Measurements from ENCODE around the gene DCAF8. TPM values are rescaled to one million over a fixed set of nuclear protein-coding genes. Genes with fewer than 3 reads are reported as not detected.

Gene DCAF8
- total RNA-seq, 4 donors from 2014 or later: 126 to 186 (median 172) TPM

GRCh38 chr1:160217481-160218051 is 44.8 kb downstream of the DCAF8 start:
- no peak for TF ChIP-seq CTCF (IDR thresholded peaks at IDR 0.05)
- peak in 1 of 2 donors; percentile 46 for TF ChIP-seq EP300 (IDR thresholded peaks at IDR 0.05)
- no peak for TF ChIP-seq POLR2A (IDR thresholded peaks at IDR 0.05)
- H3K36me3 ChIP-seq: peaks cover 2 to 87% (median 23%) of the 10 kb centered on the region in 3 donors
- no peak for DNase-seq (ENCODE audit: low spot score in 2 of 2)
- H3K27ac ChIP-seq: peak overlapping the region in 3 of 4 donors; percentile 31 to 80 (median 74)
- H3K27me3 ChIP-seq: no peaks in the 10 kb centered on the region
- no peaks in the 10 kb centered on the region for H3K9me3 ChIP-seq
- 21 to 23% methylated on average over 10 of the region's 10 CpGs for WGBS, 2 donors
- peaks cover 3 to 64% (median 29%) of the 10 kb centered on the region in 4 donors for H3K4me1 ChIP-seq
- no peak overlapping the region for H3K4me3 ChIP-seq

GRCh38 chr1:160216301-160216700 is 46.0 kb downstream of the DCAF8 start:
- Histone ChIP-seq H3K36me3 (peaks cover 0 to 89% (median 18%) of the 10 kb centered on the region in 3 donors), H3K4me1 (peaks cover 3 to 64% (median 29%) of the 10 kb centered on the region in 4 donors), H3K27ac (no peak overlapping the region)

GRCh38 chr1:160214481-160215140 is 47.7 kb downstream of the DCAF8 start:
- TF ChIP-seq EP300 (IDR thresholded peaks at IDR 0.05) (no peak), CTCF (IDR thresholded peaks at IDR 0.05) (no peak), POLR2A (IDR thresholded peaks at IDR 0.05) (no peak)
- H3K4me3 ChIP-seq: no peak overlapping the region
- peaks cover 0 to 94% (median 18%) of the 10 kb centered on the region in 3 donors for H3K36me3 ChIP-seq
- no peaks in the 10 kb centered on the region for H3K27me3 ChIP-seq
- peaks cover 3 to 73% (median 25%) of the 10 kb centered on the region in 4 donors for H3K4me1 ChIP-seq
- WGBS, 2 donors: 67 to 73% methylated on average over 3 of the region's 3 CpGs
- H3K9me3 ChIP-seq: no peaks in the 10 kb centered on the region
- no peak for DNase-seq (ENCODE audit: low spot score in 2 of 2)
- H3K27ac ChIP-seq: peak overlapping the region in 2 of 4 donors; percentile 16 to 56

More at GRCh38 chr1:160216301-160216700, 46.0 kb downstream of the DCAF8 start:
- H3K9me3 ChIP-seq: no peaks in the 10 kb centered on the region
- H3K4me3 ChIP-seq: no peak overlapping the region
- TF ChIP-seq POLR2A (IDR thresholded peaks at IDR 0.05): no peak
- no peak for TF ChIP-seq EP300 (IDR thresholded peaks at IDR 0.05)
- TF ChIP-seq CTCF (IDR thresholded peaks at IDR 0.05): no peak
- no peaks in the 10 kb centered on the region for H3K27me3 ChIP-seq
- no peak for DNase-seq (ENCODE audit: low spot score in 2 of 2)

GRCh38 chr1:160211046-160211790 is 51.1 kb downstream of the DCAF8 start:
- Histone ChIP-seq H3K4me1 (peaks cover 0 to 73% (median 17%) of the 10 kb centered on the region in 4 donors), H3K27ac (peak overlapping the region in 1 of 4 donors; percentile 17), H3K36me3 (peaks cover 0 to 83% (median 18%) of the 10 kb centered on the region in 3 donors), H3K9me3 (no peaks in the 10 kb centered on the region), H3K4me3 (no peak overlapping the region), H3K27me3 (no peaks in the 10 kb centered on the region)
- 77 to 78% methylated on average over 10 of the region's 10 CpGs for WGBS, 2 donors
- DNase-seq (ENCODE audit: low spot score in 2 of 2): no peak
- no peak for TF ChIP-seq EP300 (IDR thresholded peaks at IDR 0.05)
- TF ChIP-seq POLR2A (IDR thresholded peaks at IDR 0.05): no peak
- no peak for TF ChIP-seq CTCF (IDR thresholded peaks at IDR 0.05)
